CD4-positive, alpha-beta T cell treated with Interleukin-6 for 4 hours (primary cell): Measurements from ENCODE around the gene FAM50A.

Experiments
- DNase-seq: peaks from one replicate; pipeline ENCODE4 v3.0.0-alpha.2; 2020; ENCODE audit warnings: mixed read lengths

Gene FAM50A

GRCh38 chrX:154413142-154413541, 30.8 kb upstream of the FAM50A start:
- no peak for DNase-seq

DNA sequence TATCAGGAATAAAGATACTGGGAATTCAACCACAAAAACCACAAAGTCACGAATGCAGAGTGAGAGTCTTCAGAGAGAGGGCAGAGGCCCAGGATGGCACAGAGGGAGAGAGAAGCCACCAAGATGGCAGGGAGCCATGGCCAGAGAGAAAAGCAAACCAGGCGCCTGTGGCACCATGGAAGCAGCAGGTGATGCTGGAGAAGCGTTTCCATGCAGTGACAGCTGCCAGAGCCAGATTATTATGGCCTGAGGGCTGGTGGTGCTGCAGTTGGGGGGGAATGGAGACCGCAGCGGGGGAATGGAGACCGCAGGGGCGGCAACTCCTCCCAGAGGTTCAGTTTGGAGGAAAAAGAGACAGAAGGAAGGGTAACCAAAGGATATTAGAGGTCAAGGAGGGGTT, 26.8 kb upstream of the FAM50A start:
- no peak for DNase-seq

GRCh38 chrX:154419189-154419588, 24.8 kb upstream of the FAM50A start:
- DNase-seq, result no peak

- no peak for DNase-seq
These were observed 24.1 kb upstream of the FAM50A start for GRCh38 chrX:154419688-154420401.

DNA sequence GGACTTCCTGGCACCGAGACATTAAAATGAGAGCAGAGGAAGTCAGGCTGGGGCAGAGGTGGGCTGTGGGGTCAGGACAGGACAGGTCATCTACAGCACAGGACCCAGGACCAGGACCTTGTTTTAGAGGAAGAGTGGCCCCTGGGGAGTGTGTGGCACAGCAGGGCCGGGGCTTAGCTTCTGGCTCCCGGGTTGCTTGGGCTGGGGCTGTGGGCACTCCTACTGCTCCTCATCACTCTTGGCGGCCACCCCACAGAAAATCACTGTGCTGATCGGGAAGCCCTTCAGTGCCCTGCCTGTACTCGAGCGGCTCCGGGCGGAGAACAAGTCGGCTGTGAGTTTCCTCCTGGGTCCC, 23.6 kb upstream of the FAM50A start:
- DNase-seq, result no peak

DNA sequence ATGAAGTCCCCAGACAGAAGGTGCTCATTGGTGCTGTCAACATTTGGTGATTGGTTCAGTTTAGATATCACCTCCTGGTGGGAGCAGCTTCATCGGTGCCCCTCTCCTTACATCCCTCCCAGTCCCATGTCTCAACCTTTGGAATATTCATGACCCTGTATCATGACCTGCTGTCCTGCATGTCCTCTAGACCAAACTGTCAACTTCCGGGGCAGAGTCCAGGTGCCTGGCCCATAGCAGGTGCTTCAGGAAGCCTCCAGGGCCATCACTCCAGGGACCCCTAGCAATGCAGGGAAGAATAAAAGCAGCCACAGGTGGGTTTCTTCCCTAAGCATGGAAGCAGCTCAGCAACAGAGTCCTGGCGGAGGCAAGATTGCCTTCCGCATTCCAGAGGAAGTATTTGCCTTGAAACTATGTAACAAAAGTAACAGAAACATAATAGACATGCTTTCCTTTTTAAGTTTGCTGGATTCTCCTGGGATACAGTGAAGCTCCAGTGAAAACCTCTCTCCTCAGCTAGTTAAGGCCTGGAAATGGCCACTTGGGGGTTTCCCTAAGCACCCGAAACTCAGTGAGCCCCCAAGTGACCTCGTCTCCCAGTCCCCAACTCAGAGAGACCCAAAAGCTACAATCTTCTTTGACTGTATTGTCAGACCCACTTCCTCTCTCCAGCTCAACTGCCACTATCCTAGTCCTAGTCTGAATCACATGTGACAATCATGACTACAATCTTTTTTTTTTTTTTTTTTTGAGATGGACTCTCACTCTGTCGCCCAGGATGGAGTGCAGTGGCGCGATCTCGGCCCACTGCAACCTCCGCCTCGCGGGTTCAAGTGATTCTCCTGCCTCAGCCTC, 16.8 kb upstream of the FAM50A start:
- no peak for DNase-seq

DNA sequence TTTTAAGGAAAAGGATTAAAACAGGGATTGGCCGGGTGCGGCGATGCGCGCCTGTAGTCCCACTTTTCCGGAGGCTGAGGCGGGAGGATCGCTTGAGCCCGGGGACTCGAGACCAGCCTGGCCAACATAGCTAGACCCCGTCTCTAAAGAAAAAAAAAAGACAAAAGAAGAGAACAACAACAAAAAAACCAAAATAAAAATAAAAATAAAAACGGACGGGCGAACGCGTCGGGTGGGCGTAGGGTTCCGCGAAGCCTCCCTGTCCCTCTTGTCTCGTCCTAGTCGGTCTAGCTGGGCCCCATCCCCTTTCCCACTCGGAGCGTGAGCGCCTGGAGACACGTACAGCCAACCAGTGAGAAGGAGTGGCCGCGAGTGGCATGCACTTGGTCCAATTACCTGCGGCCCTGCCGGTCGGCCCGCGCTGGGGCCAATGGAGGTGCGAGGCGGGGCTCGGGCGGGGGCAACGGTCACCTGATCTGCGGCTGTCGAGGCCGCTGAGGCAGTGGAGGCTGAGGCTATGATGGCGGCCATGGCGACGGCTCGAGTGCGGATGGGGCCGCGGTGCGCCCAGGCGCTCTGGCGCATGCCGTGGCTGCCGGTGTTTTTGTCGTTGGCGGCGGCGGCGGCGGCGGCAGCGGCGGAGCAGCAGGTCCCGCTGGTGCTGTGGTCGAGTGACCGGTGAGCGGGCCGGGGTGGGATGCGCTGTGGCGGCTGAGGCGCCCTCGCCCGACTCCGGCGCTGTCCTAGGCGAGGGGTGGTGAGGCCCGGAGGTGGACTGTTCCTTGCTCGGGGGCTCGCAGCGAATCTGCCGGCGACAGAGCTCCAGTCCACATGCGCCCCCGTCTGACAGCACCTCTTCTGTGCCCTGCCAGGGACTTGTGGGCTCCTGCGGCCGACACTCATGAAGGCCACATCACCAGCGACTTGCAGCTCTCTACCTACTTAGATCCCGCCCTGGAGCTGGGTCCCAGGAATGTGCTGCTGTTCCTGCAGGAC, 15.5 kb upstream of the FAM50A start, which contains the start of gene ATP6AP1:
Gene ATP6AP1, plus strand, starts transcription at position 502 of the 996 bp plus-strand sequence. Its CDS starts 16 bp downstream, at position 518.
- DNase-seq, result peak; percentile 89

GRCh38 chrX:154429711-154430110, 14.2 kb upstream of the FAM50A start:
- no peak for DNase-seq

DNA sequence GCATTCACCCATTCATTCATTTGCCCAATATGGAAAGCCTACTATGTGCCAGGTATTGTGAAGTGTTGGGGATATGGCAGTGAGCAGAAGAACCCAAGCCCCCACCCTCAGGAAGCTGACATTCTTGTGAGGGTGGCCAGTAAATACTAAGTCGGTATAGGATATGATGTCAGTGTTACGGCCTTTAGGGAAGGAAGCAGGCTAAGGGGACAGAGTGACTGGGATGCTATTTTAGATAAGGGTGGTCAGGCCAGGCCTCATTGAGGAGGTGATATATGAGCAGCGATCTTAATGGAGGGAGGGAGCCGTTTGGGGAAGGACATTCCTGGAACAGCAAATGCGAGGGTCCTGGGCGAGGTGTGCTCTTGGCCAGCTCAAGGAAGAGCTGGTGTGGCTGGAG, 13.5 kb upstream of the FAM50A start:
- DNase-seq, result no peak

DNA sequence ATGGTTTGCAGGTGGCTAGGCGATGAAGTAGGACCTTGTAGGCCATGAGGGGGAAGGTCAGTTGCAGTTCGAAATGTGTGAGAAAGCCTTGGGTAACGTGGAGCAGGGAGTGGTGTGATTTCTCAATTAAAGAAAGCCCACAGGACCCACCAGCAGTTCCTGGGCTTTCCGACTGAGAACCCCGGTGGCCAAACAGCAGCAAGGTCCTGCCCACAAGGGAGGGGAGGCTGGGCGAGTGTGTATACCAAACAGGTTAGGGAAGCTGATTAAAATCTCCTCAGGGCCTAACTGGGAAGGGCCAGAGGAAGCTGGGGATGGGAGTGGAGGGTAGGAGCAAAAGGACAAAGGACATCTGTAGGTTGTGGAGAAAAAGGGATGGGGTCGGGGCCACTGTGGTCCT, 13.0 kb upstream of the FAM50A start:
- no peak for DNase-seq

GRCh38 chrX:154431341-154431740, 12.6 kb upstream of the FAM50A start:
- no peak for DNase-seq

DNA sequence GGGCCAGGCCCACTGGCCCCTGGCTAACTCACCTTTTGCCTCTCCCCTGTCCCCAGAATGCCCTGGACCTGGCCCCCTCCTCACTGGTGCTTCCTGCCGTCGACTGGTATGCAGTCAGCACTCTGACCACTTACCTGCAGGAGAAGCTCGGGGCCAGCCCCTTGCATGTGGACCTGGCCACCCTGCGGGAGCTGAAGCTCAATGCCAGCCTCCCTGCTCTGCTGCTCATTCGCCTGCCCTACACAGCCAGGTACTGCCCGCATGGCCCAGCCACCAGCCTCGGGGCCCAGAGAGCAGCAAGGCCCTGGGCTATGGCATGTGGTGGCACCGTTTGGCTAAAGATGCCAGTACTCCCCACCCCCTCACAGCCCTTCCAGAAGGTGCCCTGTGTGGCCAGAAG, 11.7 kb upstream of the FAM50A start:
- no peak for DNase-seq

GRCh38 chrX:154433605-154434004, 10.3 kb upstream of the FAM50A start:
- DNase-seq, result no peak

DNA sequence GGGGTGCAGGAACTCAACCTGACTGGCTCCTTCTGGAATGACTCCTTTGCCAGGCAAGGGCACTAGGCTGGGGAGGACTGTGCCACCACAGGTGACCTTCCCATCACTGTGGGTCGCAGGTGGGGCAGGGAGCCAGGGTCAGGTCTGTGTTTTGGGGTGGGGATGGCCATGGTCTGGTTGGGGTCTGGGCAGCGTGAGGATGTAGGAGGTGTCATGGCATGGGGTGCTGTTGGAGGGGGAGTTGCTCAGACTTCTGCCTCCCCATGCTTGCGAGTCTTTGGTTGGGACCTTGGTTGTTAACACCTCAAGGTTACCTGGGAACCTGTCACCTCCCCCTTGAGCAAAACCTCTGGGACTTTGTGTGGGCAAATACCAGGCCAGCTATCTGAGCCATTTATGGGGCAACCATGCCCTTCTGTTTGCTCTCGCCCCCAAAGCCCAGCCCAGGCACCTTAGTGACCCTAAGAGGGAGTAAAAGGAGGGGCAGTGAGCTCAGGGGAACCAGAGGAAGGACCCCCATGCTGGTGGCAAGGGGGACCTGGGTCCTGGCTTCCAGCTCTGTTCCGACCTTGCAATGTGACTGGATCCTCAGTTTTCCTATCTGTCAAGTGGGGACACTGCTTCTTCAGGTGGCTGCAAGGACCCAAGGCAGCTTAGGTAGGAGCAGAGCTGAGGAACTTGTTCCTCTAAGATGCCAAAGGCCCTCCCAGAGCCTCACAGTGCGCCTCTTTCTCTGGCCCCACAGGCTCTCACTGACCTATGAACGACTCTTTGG, 9.4 kb upstream of the FAM50A start:
- DNase-seq, result no peak

DNA sequence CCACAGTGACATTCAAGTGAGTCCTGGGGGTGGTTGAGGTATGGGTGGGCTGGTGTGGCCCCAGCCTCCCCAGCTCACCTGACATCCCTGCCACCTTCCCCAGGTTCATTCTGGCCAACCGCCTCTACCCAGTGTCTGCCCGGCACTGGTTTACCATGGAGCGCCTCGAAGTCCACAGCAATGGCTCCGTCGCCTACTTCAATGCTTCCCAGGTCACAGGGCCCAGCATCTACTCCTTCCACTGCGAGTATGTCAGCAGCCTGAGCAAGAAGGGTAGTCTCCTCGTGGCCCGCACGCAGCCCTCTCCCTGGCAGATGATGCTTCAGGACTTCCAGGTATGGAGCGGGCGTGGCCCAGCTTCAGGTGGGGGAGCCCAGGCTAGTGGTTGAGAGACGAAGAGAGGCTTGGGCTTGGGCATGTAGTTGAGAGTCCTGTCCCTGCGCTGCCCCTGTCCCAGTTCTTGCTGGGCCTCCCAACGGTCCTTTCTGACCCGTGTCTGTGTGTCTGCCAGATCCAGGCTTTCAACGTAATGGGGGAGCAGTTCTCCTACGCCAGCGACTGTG, 8.7 kb upstream of the FAM50A start:
- no peak for DNase-seq

DNA sequence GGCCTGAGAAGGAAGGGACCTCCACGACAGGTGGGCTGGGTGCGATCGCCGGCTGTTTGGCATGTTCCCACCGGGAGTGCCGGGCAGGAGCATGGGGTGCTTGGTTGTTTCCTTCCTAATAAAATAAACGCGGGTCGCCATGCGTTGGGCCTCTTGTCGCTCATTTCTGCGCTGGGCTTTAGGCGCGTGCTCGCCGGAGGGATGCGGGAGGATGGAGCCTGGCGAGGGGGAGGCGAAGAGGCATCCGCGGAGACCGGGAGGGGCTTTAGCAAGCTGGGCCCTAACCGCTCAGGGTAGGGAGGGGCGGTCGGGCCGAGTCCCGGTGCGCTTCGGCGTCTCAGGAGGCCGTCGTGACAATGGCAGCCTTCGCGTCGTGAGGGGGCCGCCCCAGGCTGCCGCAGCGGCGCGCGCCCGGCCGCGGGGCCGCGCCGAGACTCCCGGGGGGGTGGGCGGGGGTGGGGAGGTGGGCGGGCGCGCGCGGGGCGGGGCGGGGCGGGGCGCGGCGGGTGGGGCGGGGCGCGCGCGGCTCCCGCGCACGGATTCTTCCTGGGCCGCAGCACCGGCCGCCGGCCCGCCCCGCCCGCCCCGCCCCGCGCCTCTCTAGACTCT, 7.5 kb upstream of the FAM50A start:
- DNase-seq, result peak; percentile 58

DNA sequence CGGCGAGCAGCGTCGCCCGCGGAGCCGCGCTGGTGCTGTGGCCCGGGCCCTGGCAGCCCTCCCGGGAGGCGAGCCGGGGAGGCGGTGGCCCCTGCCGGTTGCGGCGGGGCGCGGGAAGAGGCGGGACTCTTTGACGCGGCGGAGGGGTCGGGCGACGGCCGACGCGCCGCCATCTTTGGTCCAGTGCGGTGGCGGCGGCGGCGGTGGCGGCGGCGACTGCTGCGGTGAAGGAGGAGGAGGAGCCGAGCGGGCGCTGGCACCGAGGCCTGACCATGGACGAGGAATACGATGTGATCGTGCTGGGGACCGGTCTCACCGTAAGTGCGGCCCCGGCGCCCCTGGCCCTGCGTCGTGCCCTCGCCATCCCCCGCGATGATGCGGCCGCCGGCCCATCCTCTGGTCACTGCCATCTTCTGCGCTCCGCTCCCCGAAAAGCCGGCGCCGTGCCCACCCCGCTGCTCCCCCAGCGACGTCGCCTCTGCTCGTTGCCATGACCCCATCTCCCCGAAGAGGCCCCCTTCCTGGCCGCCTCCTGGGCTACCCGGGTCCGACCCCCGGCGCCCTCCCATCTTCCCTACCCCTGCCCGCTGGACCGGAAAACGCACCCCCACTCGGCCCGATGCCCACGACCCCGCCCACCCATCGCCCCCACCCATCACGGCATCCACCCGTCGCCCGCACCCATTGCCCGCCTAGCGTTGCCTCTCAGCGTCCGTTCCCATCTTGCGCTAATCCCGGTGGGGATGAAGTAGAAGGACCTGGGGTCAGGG, 6.8 kb upstream of the FAM50A start, which contains the start of gene GDI1:
Gene GDI1, plus strand, starts transcription at position 172 of the 770 bp plus-strand sequence. Its CDS starts 101 bp downstream, at position 273.
- peak; percentile 60 for DNase-seq

- no peak for DNase-seq
These were observed 5.7 kb upstream of the FAM50A start for GRCh38 chrX:154437971-154438893.

- no peak for DNase-seq
These were observed 4.1 kb upstream of the FAM50A start for GRCh38 chrX:154439841-154440240.
